DND-41 (cell line): ENCODE data around the gene KLHL24.
"Not testable (repeated sequence)": the region's sequence is repeated elsewhere in the genome, so short reads cannot be mapped to it uniquely, and the experiment has no call there.

ENCODE experiments used
- ATAC-seq: fragments of 200-7000 bp; cut with Tn5 transposase; 3 replicates; pipeline ENCODE4 v1.9.1; 2021; ENCODE audit warnings: low read depth; ENCODE audit not compliant: insufficient read depth
- DNase-seq: peaks from one replicate; pipeline ENCODE4 v3.0.0-alpha.2; 2020
- H2AFZ ChIP-seq: 2 replicates; pipeline ENCODE4 v1.6.0; 2012; ENCODE audit warnings: low read depth, low read length
- H3K27ac ChIP-seq: 2 replicates; pipeline ENCODE4 v1.5.1; 2012; ENCODE audit warnings: low read length, inconsistent platforms
- H3K27me3 ChIP-seq: fragments of 200-600 bp; sonication (generic); 2 replicates; pipeline ENCODE4 v1.6.0; 2012; ENCODE audit warnings: low read length, mild to moderate bottlenecking, inconsistent platforms; ENCODE audit not compliant: insufficient read depth, poor library complexity
- H3K36me3 ChIP-seq: 2 replicates; pipeline ENCODE4 v1.5.1; 2012; ENCODE audit warnings: low read length, inconsistent platforms; ENCODE audit not compliant: insufficient read depth
- H3K4me1 ChIP-seq: 2 replicates; pipeline ENCODE4 v1.5.1; 2012; ENCODE audit warnings: mild to moderate bottlenecking, low read length; ENCODE audit not compliant: insufficient read depth
- H3K4me2 ChIP-seq: 2 replicates; pipeline ENCODE4 v1.6.0; 2012; ENCODE audit warnings: mild to moderate bottlenecking, moderate library complexity, low read length, inconsistent platforms; ENCODE audit not compliant: insufficient read depth
- H3K4me3 ChIP-seq, 2 experiments: fragments of 200-600 bp in 1 of 2; shearing (Covaris generic) in 1 of 2; 2 replicates each; pipeline ENCODE4 v1.5.1; 2012 to 2016; ENCODE audit warnings: inconsistent platforms in 2 of 2, low read length in 2 of 2, mild to moderate bottlenecking in 2 of 2, low read depth in 1 of 2, moderate library complexity in 1 of 2
- H3K79me2 ChIP-seq: 2 replicates; pipeline ENCODE4 v1.6.0; 2012; ENCODE audit warnings: low read length, inconsistent platforms; ENCODE audit not compliant: insufficient read depth
- H3K9ac ChIP-seq: 2 replicates; pipeline ENCODE4 v1.6.0; 2012; ENCODE audit warnings: low read depth, mild to moderate bottlenecking, inconsistent platforms, low read length, moderate library complexity
- H3K9me3 ChIP-seq: 2 replicates; pipeline ENCODE4 v1.5.1; 2012; ENCODE audit warnings: low read length, moderate library complexity, mild to moderate bottlenecking, inconsistent platforms; ENCODE audit not compliant: insufficient read depth, severe bottlenecking
- H4K20me1 ChIP-seq: 2 replicates; pipeline ENCODE4 v1.6.0; 2012; ENCODE audit warnings: low read length; ENCODE audit not compliant: insufficient read depth
- EZH2 ChIP-seq: IDR thresholded peaks from 3 replicates; pipeline ENCODE4 v1.6.1; 2012; ENCODE audit warnings: borderline replicate concordance, low read depth, mild to moderate bottlenecking, moderate library complexity, low read length, inconsistent platforms; ENCODE audit not compliant: severe bottlenecking
- TF ChIP-seq, protein P1 (sequence below): IDR thresholded peaks from 2 replicates; pipeline ENCODE4 v1.5.1; 2012; ENCODE audit warnings: borderline replicate concordance, low read length, moderate library complexity, mild to moderate bottlenecking; ENCODE audit not compliant: poor library complexity, severe bottlenecking; ENCODE audit errors: extremely low read depth

Gene KLHL24

DNA sequence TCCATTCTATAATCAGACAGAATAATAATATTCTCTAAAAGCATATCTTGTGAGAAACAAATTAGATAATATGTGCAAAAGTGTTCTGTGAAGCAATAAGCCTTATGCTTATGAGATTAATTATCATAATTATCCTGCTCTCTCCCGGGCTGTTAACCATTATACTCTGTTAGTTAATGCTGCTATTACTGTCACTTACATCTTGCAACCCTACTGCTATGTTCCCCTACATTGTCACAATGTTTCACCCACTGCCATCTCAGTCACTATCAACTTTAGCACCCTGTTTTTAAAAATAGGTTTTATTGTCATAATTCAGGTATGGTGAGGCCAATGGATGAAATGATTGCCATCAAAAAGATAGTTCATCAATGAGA, 15.2 kb upstream of the KLHL24 start:
- no peak overlapping the region for H3K4me2 ChIP-seq
- no peaks in the 10 kb centered on the region for H4K20me1 ChIP-seq
- H3K4me3 ChIP-seq = no peak overlapping the region
- no peak for ATAC-seq
- no peaks in the 10 kb centered on the region for H3K27me3 ChIP-seq
- TF ChIP-seq, protein P1, sequence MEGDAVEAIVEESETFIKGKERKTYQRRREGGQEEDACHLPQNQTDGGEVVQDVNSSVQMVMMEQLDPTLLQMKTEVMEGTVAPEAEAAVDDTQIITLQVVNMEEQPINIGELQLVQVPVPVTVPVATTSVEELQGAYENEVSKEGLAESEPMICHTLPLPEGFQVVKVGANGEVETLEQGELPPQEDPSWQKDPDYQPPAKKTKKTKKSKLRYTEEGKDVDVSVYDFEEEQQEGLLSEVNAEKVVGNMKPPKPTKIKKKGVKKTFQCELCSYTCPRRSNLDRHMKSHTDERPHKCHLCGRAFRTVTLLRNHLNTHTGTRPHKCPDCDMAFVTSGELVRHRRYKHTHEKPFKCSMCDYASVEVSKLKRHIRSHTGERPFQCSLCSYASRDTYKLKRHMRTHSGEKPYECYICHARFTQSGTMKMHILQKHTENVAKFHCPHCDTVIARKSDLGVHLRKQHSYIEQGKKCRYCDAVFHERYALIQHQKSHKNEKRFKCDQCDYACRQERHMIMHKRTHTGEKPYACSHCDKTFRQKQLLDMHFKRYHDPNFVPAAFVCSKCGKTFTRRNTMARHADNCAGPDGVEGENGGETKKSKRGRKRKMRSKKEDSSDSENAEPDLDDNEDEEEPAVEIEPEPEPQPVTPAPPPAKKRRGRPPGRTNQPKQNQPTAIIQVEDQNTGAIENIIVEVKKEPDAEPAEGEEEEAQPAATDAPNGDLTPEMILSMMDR = no peak
- TF ChIP-seq EZH2 = no peak
- H3K9ac ChIP-seq = no peak overlapping the region
- H3K27ac ChIP-seq = no peak overlapping the region
- no peak overlapping the region for H2AFZ ChIP-seq
- H3K9me3 ChIP-seq = no peaks in the 10 kb centered on the region
- H3K36me3 ChIP-seq = no peaks in the 10 kb centered on the region
- DNase-seq = no peak
- no peaks in the 10 kb centered on the region for H3K4me1 ChIP-seq
- H3K79me2 ChIP-seq = no peaks in the 10 kb centered on the region

DNA sequence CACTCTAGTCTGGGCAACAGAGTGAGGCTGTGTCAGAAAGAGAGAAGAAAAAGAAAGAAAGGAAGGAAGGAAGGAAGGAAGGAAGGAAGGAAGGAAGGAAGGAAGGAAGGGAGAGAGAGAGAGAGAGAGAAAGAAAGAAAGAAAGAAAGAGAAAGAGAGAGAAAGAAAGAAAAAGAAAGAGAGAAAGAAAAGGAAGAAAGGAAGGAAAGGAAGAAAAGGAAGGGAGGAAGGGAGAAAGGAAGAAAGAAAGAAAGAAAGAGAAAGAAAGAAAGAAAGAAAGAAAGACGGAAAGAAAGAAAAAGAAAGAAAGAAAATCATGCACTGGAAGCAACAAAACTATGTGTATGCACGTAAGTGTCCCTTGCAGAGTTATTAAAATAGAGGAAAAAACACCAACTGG, 12.9 kb upstream of the KLHL24 start:
- H3K9me3 ChIP-seq, H3K36me3 ChIP-seq, H3K27ac ChIP-seq, ATAC-seq, H3K9ac ChIP-seq, H3K4me3 ChIP-seq, DNase-seq, H3K4me1 ChIP-seq, H3K27me3 ChIP-seq, H3K79me2 ChIP-seq, H4K20me1 ChIP-seq, H2AFZ ChIP-seq, H3K4me2 ChIP-seq: not testable (repeated sequence)

DNA sequence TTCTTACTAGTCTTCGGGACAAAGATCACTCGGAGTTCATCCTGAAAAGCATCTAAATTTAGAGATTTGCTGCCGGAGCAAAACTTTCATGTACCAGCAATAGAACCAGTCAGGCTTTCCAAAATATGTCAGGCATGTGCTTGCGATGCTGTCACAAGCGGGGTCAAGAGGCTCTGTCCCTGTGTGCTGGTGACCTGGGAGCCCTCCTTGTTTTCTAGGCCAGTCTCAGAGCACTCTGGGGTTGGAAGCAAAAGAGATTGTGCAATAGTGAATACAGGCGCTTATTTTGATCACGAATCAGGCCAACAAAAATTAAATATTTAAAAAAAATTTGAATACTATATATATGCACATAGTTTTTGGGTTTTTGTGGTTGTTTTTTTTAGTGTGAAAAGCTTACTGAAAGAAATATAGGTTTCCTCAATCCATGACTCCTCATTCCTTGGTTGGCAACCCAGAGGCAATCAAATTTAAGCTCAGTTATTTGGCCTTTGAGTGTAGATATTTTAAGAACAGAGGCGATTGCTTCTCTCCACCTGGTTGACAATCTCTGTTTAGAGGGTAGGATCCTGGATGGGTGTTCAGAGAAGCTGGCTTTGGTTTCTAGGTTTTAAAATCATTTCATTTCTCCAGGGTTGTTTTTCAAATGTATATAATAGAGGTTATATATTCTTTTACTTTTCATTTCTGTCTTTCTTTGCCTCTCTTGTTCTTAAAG, 8.4 kb upstream of the KLHL24 start:
- Histone ChIP-seq H4K20me1 (no peaks in the 10 kb centered on the region), H3K36me3 (no peaks in the 10 kb centered on the region), H3K4me1 (no peaks in the 10 kb centered on the region), H3K79me2 (no peaks in the 10 kb centered on the region), H2AFZ (no peak overlapping the region), H3K27ac (no peak overlapping the region), H3K9ac (no peak overlapping the region), H3K4me3 (no peak overlapping the region), H3K9me3 (no peaks in the 10 kb centered on the region), H3K27me3 (no peaks in the 10 kb centered on the region), H3K4me2 (no peak overlapping the region)
- ATAC-seq (no peak), DNase-seq (no peak)
- no peak for TF ChIP-seq EZH2
- TF ChIP-seq, protein P1 = no peak

DNA sequence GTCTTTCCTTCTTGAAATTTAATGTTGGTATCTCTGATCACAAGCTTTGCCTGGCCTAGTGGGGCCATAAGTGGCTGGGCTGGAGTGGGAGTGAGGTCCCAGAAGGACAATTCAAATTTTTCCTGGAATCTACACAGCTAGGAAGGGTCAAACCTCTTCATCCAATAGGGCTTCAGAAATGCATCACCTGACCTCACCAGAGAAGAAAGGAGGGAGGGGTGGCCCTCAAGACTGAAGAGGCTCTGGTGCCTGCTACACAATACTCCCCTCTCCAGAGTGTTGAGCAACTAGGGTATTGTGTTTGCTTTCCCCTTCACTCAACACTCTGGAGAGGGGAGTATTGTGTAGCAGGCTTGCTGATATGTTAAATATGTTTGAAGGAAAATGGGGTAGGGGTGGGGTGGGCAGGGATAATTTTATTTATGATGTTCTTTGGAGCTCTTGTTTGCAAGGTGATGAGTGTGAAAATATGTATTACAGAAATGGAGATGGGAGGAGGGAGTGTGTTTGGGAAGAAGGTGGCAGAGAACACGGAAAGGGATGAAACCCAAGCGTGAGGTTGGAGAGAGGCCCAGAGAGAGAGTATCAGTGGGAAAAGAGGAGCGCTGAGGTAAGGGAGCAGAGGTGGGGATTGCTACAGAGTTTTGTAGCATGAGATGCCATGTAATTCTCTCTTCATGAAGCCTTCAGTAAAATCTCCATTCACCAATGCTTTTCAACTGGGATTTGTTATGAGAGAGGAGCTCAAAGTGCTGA, 5.7 kb upstream of the KLHL24 start:
- TF ChIP-seq, protein P1 = no peak
- TF ChIP-seq EZH2 = no peak
- no peak overlapping the region for H3K4me3 ChIP-seq
- no peak overlapping the region for H3K4me2 ChIP-seq
- H3K27ac ChIP-seq = no peak overlapping the region
- peaks cover 3% of the 10 kb centered on the region for H3K4me1 ChIP-seq
- no peak overlapping the region for H3K9ac ChIP-seq
- ATAC-seq (no peak), DNase-seq (no peak)
- no peaks in the 10 kb centered on the region for H4K20me1 ChIP-seq
- H3K79me2 ChIP-seq = no peaks in the 10 kb centered on the region
- H3K36me3 ChIP-seq = no peaks in the 10 kb centered on the region
- no peaks in the 10 kb centered on the region for H3K9me3 ChIP-seq
- H3K27me3 ChIP-seq = no peaks in the 10 kb centered on the region
- no peak overlapping the region for H2AFZ ChIP-seq
